GM21576 (cell line): ENCODE data around the gene SFXN3.
"Not testable (repeated sequence)": the region's sequence is repeated elsewhere in the genome, so short reads cannot be mapped to it uniquely, and the experiment has no call there.

Experiments used
- ATAC-seq: cut with Tn5 transposase; IDR thresholded peaks from one replicate; pipeline ENCODE4 v1.9.1; 2021; ENCODE audit warnings: mild to moderate bottlenecking, moderate library complexity; ENCODE audit not compliant: unreplicated experiment

The SFXN3 gene

DNA sequence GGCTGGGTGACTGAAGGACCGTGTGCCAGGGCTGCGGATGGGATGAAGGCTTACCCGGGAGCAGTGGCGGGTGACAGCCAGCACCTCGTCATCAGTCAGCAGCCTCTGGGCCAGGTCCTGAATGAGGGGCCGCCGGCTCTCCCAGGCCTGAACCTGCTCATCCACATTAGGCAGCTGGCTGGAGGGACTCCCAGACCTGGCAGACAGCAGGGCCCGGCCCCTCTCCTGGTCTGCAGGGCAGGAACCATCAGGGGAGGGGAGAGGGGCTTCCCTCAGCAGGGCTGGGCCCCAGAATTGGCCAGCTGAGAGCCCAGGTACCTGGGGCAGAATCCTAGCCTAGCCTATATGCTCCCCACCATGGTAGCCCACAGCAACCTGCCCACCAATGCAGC lies 15.5 kb upstream of the SFXN3 start:
- ATAC-seq, result no peak

- ATAC-seq, result no peak
Observed at GRCh38 chr10:101016814-101017213, 14.2 kb upstream of the SFXN3 start.

GRCh38 chr10:101018118-101018599 lies 12.9 kb upstream of the SFXN3 start:
- no peak for ATAC-seq

DNA sequence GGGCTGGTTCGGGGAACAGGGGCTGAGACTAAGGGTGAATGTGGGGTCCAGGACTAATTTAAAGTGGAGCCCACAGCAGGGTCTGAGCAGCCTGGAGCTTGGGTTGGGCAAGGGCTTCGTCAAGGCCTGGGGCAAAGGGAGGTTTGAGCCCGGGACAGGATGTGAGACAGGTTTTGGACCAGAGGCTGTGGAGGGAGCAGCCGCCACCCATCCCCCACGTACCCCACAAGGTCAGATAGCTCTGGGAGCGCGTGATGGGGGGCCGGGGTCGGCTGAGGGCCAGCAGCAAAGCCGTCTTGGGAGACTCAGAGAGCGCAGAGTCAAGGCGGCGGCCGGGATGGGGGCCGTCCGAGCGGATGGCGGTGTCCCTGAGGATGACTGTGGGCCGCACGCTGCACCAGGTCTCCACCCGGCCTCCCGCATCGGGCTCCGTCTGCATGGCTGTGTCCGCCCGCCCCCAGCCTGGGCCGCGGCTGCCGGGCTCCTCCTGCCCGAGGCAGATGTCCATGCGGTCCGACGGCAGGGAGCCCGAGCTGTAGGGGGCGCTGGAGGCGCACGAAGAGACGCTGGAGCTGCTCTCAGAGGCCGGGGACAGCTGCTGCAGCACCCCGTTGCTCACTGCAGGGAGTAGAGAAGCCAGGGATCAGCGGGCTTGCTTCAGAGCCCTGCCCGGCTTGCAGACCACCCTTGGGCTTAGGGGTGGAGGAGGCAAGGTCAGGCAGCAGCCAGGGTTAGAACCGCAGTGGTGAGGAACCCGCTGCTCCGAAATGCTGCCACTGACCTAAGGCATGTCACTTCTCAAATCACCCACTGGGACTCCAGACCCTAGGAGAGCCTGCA lies 12.2 kb upstream of the SFXN3 start:
- no peak for ATAC-seq

- no peak for ATAC-seq
Observed at GRCh38 chr10:101019440-101019703, 11.7 kb upstream of the SFXN3 start.

GRCh38 chr10:101020427-101021075 lies 10.5 kb upstream of the SFXN3 start:
- ATAC-seq, result no peak

- ATAC-seq, result no peak
Observed at GRCh38 chr10:101021239-101021638, 9.8 kb upstream of the SFXN3 start.

DNA sequence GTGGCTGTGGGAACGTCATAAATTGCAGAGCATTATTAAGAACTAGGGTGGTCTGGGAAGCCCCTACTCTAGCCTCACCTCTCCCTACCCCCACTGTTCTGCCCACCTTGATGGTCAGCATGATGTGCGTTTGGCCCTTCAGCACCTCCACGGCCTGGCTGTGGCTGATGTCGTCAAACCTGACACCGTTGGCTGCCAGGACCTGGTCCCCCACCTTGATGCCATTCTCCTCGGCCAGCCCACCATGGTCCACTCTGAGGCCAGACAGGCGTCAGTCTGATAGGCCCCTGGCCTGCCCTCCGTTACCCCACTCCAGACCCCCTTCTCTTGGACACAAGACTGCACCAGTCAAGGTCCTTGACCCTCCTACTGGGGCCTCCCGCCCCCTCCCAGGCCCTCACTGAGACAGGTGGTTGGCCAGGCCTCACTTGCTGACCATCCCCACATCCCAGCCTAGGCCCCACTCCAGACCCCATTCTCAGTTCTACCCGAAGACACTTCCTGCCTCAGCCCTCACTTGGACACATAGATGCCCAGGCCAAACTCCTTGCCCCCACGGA lies 9.3 kb upstream of the SFXN3 start:
- no peak for ATAC-seq

GRCh38 chr10:101022967-101023705 lies 7.9 kb upstream of the SFXN3 start:
- ATAC-seq, result no peak

DNA sequence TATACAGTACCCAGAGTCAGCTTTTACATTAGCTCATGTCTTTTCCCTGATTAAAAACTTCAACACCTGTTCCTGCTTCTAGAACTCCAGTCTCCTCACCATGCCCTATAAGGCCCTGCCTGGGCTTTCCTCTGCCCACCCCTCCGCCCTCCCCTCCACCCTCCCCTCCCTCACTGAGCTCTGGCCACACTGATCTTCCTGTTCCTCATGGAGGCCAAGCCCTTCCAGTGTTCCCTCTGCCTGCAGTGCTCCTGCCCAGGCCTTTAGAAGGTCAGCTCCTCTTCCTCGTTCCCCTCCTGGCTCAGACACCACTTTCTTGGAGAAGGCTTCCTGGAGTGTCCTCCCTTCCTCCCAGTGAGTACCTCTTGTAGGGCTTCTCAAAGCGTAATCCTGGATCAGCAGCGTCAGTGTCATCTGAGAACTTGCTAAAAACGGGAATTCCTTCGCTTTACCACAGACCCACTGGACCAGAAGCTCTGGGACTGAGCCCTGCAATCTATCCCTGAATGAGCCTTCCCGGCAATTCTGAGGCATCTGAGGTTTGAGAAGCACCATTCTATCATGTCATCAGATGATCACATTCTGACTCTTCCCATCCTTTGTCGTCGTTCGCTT lies 3.8 kb upstream of the SFXN3 start:
- no peak for ATAC-seq

DNA sequence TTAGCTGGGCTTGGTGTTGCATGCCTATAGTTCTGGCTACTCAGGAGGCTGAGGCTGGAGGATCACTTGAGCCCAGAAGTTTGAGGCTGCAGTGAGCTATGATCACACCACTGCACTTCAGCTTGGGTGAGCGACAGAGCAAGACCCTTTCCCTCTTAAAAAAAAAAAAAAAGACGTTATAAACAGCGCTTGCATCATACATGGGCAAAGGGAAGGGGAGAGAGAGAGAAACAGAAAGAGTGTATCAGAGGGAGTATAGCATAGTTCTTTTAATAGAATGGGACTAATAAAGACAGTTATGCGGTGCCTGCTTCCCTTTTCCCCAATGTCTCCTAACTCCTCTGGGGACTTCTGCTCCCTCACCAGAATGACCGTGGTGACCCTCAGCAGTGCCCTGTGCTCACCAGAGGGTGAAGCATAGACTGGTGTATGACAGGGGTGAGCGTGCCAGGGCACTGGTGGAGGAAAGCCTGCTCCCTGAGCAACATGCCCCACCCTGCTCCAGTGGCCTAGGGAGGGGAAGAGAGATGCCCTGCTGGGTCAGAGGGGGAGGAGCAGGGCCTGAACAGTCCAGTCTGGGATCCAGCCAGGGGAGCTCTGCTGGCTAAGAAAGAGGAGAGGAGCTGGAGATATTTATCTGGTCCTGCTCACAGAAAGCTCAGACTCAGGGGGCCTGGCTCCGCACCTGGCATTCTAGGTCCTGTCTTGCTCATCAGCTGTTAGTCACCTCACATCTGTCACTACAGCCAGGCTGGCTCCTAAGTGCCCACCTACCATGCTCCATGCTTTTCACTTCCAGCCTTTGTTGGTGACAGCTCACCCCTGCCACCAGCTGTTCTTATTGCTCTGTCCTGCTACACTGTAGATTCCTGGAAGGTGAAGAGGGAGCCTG lies 2.3 kb upstream of the SFXN3 start:
- ATAC-seq, result no peak

- ATAC-seq, result no peak
Observed at GRCh38 chr10:101029520-101030295, 1.3 kb upstream of the SFXN3 start.

- ATAC-seq, result no peak
Observed at GRCh38 chr10:101030496-101031127, 422 bp upstream of the SFXN3 start.

- no peak for ATAC-seq
Observed at GRCh38 chr10:101031796-101032636, 982 bp downstream of the SFXN3 start.

GRCh38 chr10:101032637-101033224 lies 1.7 kb downstream of the SFXN3 start:
- no peak for ATAC-seq

- no peak for ATAC-seq
Observed at GRCh38 chr10:101033276-101033675, 2.2 kb downstream of the SFXN3 start.

DNA sequence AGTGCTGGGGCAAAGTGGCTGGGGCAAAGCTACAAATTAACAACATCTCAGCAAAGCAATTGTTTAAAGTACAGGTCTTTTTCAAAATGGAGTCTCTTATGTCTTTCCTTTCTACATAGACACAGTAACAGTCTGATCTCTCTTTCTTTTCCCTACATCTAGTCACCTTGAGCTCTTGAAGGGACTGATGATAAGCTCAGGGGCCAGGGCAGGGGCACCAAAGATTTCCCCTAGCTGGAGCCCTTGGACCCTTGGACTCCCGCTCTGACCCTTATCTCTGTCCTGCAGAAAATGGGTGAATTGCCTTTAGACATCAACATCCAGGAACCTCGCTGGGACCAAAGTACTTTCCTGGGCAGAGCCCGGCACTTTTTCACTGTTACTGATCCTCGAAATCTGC lies 3.4 kb downstream of the SFXN3 start:
- ATAC-seq, result not testable (repeated sequence)

DNA sequence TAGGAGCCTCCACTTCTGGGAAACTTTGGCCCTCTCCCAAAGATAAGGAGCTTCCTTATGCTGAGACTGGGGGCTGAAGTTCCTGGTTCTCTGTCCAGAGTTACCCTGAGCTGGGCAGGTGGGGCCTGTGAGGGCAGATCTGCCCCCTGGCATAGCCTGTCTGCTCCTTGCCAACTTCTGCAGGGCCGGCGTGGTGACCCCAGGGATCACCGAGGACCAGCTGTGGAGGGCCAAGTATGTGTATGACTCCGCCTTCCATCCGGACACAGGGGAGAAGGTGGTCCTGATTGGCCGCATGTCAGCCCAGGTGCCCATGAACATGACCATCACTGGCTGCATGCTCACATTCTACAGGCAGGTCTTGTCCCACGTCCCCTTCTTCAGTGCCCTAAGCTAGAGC lies 4.3 kb downstream of the SFXN3 start:
- ATAC-seq, result no peak
